B cell (primary cell): ENCODE measurements around the gene LYRM7.

Source experiments
- EZH2 ChIP-seq: IDR thresholded peaks from 2 replicates; pipeline ENCODE4 v1.6.1; 2012; ENCODE audit warnings: borderline replicate concordance, low read depth, mild to moderate bottlenecking, moderate library complexity, low read length; ENCODE audit not compliant: insufficient read depth, poor library complexity, severe bottlenecking
- TF ChIP-seq, protein P1 (sequence below): fragments of 200-600 bp; IDR thresholded peaks from one replicate; pipeline ENCODE4 v1.8.0; 2022; ENCODE audit warnings: antibody characterized with exemption, mild to moderate bottlenecking

DNA sequence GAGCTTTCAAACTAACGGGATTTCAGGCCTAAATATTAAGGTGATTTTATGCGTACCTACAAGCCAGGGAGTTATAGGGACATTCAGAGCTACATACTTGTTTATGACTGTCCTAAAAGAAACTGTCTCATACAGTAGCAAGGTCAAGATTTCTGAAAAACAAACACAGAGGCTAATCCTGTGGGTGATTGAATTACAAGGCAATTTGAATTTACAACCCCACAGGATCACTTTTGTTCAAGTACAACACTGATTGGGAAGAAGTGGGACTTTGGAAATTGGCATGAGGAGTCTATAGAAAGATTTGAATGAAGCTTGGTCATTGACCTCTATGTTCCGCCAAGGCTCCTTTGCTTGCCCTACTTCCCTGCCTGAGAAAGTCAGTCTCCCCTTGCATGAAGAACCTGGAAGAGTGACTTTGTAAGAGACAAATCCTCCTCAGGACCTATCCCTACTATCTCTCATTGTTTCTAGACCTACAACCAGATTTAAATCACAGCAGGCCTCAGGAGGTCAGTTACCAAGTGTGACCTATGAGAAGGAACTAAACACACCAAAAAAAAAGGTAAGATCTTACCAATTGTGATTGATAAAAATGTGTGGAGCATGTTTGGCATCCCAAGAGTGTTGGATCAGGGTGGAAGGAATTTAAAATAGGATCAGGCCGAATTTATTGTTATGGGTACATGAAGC is 54.7 kb downstream of the LYRM7 start:
- TF ChIP-seq, protein P1, sequence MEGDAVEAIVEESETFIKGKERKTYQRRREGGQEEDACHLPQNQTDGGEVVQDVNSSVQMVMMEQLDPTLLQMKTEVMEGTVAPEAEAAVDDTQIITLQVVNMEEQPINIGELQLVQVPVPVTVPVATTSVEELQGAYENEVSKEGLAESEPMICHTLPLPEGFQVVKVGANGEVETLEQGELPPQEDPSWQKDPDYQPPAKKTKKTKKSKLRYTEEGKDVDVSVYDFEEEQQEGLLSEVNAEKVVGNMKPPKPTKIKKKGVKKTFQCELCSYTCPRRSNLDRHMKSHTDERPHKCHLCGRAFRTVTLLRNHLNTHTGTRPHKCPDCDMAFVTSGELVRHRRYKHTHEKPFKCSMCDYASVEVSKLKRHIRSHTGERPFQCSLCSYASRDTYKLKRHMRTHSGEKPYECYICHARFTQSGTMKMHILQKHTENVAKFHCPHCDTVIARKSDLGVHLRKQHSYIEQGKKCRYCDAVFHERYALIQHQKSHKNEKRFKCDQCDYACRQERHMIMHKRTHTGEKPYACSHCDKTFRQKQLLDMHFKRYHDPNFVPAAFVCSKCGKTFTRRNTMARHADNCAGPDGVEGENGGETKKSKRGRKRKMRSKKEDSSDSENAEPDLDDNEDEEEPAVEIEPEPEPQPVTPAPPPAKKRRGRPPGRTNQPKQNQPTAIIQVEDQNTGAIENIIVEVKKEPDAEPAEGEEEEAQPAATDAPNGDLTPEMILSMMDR: no peak
- no peak for TF ChIP-seq EZH2
